Activated T-cell treated with anti-CD3 and anti-CD28 coated beads for 48 hours (primary cell): ENCODE data around the gene MAPK6.
"Not testable (repeated sequence)": the region's sequence is repeated elsewhere in the genome, so short reads cannot be mapped to it uniquely, and the experiment has no call there.

ENCODE experiments used
- DNase-seq: peaks from one replicate; pipeline ENCODE4 v3.0.0-alpha.2; 2020; ENCODE audit warnings: low read depth

MAPK6 gene

GRCh38 chr15:52018693-52019393 is at the start of gene MAPK6:
Gene MAPK6 (plus strand): TSS chr15:52019219. CDS start chr15:52046461, 27,242 bp downstream.
- DNase-seq = peak; percentile 96

- no peak for DNase-seq
Measured at GRCh38 chr15:51969728-51970127, 49.3 kb upstream of the MAPK6 start.

- no peak for DNase-seq
Measured at GRCh38 chr15:51970132-51970817, 48.7 kb upstream of the MAPK6 start.

GRCh38 chr15:51971032-51971374 is 48.0 kb upstream of the MAPK6 start:
- DNase-seq = no peak

GRCh38 chr15:51971375-51972133 is 47.5 kb upstream of the MAPK6 start, which contains the start of gene LEO1:
Gene LEO1 (minus strand): TSS chr15:51971778. CDS start chr15:51971745, 33 bp downstream.
- DNase-seq = peak; percentile 78

GRCh38 chr15:51973220-51973619 is 45.8 kb upstream of the MAPK6 start:
- no peak for DNase-seq

GRCh38 chr15:51973775-51974174 is 45.2 kb upstream of the MAPK6 start:
- no peak for DNase-seq

GRCh38 chr15:51982013-51982769 is 36.8 kb upstream of the MAPK6 start:
- DNase-seq = peak; percentile 59

GRCh38 chr15:51982770-51983103 is 36.3 kb upstream of the MAPK6 start:
- no peak for DNase-seq

GRCh38 chr15:51991141-51991540 is 27.9 kb upstream of the MAPK6 start:
- no peak for DNase-seq

GRCh38 chr15:51992953-51993352 is 26.1 kb upstream of the MAPK6 start:
- no peak for DNase-seq

- no peak for DNase-seq
Measured at GRCh38 chr15:52002351-52002750, 16.7 kb upstream of the MAPK6 start.

GRCh38 chr15:52003089-52003488 is 15.9 kb upstream of the MAPK6 start:
- not testable (repeated sequence) for DNase-seq

GRCh38 chr15:52003710-52004109 is 15.3 kb upstream of the MAPK6 start:
- no peak for DNase-seq

GRCh38 chr15:52004806-52005205 is 14.2 kb upstream of the MAPK6 start:
- no peak for DNase-seq

- no peak for DNase-seq
Measured at GRCh38 chr15:52005748-52006701, 13.0 kb upstream of the MAPK6 start.

GRCh38 chr15:52006702-52007340 is 12.2 kb upstream of the MAPK6 start:
- DNase-seq = no peak

- DNase-seq = no peak
Measured at GRCh38 chr15:52008359-52008697, 10.7 kb upstream of the MAPK6 start.

- DNase-seq = no peak
Measured at GRCh38 chr15:52008698-52009434, 10.2 kb upstream of the MAPK6 start.
